ENCODE data around the gene NACA.
A peak's percentile ranks its signal among the peaks of the same experiment; 100 is the strongest.

NACA gene

GRCh38 chr12:56753566-56753965, 28.5 kb upstream of the NACA start:
- Histone ChIP-seq H3K4me1 (ENCODE audit: control insufficient read depth, insufficient read depth, low read length) (peaks cover 6% of the 10 kb centered on the region), H3K36me3 (ENCODE audit: control insufficient read depth in 2 of 2, insufficient read depth in 1 of 2, low read length in 2 of 2) (peaks cover 11 to 17% of the 10 kb centered on the region in 2 experiments), H3K27ac (ENCODE audit: extremely low read depth, low read depth, low read length) (no peak overlapping the region), H3K9me3 (ENCODE audit: control insufficient read depth, insufficient read depth, low read depth, low read length) (no peaks in the 10 kb centered on the region), H3K4me3 (ENCODE audit: low read depth, low read length) (no peak overlapping the region)
- TF ChIP-seq ZNF23 (tag by site-specific recombination; IDR thresholded peaks at IDR 0.05; ENCODE audit: borderline replicate concordance) = no peak
- TF ChIP-seq ZNF404 (tag by site-specific recombination; IDR thresholded peaks at IDR 0.05) = no peak
- TF ChIP-seq ZNF677 (tag by site-specific recombination; IDR thresholded peaks at IDR 0.05) = no peak
- TF ChIP-seq ZBTB44 (tag by site-specific recombination; IDR thresholded peaks at IDR 0.05) = no peak
- no peak for TF ChIP-seq ZSCAN4 (tag by site-specific recombination; IDR thresholded peaks at IDR 0.05)
- no peak for TF ChIP-seq KLF16 (tag by site-specific recombination; IDR thresholded peaks at IDR 0.05)
- TF ChIP-seq ZBTB1 (tag by site-specific recombination; IDR thresholded peaks at IDR 0.05) = no peak
- TF ChIP-seq YY2 (tag by site-specific recombination; IDR thresholded peaks at IDR 0.05) = no peak
- no peak for TF ChIP-seq ZNF624 (tag by site-specific recombination; IDR thresholded peaks at IDR 0.05)
- no peak for TF ChIP-seq ZNF561 (tag by site-specific recombination; IDR thresholded peaks at IDR 0.05; ENCODE audit: borderline replicate concordance)
- TF ChIP-seq ZNF707 (tag by site-specific recombination; IDR thresholded peaks at IDR 0.05) = no peak
- TF ChIP-seq ZBTB7A (tag by site-specific recombination; IDR thresholded peaks at IDR 0.05; ENCODE audit: low read depth) = no peak
- TF ChIP-seq REST (tag by site-specific recombination; IDR thresholded peaks at IDR 0.05) = no peak
- TF ChIP-seq KLF1 (tag by site-specific recombination; IDR thresholded peaks at IDR 0.05) = no peak
- ChIA-PET CTCF (interaction anchor here (0.6 to 10.4 kb wide), 7 partner anchors 11 to 358 kb away, joined by 3 to 117 read pairs (median 3); partner anchors contain the start of genes STAT6 and ZBTB39), POLR2A (interaction anchor here (0.6 kb wide), 2 partner anchors 19 to 490 kb away, joined by 3 read pairs; no protein-coding TSS in a partner anchor)

- ChIA-PET POLR2A (interaction anchor here (0.6 to 1.9 kb wide), 10 partner anchors 9 to 934 kb away, joined by 3 to 11 read pairs (median 4); partner anchors contain the start of genes NACA, ORMDL2, PTGES3 and SARNP), CTCF (interaction anchor here (0.7 to 10.4 kb wide), 5 partner anchors 115 to 363 kb away, joined by 3 to 117 read pairs (median 5); partner anchors contain the start of gene ZBTB39)
- H3K4me1 ChIP-seq (ENCODE audit: control insufficient read depth, insufficient read depth, low read length) = peaks cover 6% of the 10 kb centered on the region
- H3K4me3 ChIP-seq (ENCODE audit: low read depth, low read length) = peak within 1 kb of the TSS; percentile 83
- peaks cover 25 to 31% of the 10 kb centered on the region in 2 experiments for H3K36me3 ChIP-seq (ENCODE audit: control insufficient read depth in 2 of 2, insufficient read depth in 1 of 2, low read length in 2 of 2)
- peak within 1 kb of the TSS; percentile 80 for H3K27ac ChIP-seq (ENCODE audit: extremely low read depth, low read depth, low read length)
- H3K9me3 ChIP-seq (ENCODE audit: control insufficient read depth, insufficient read depth, low read depth, low read length) = no peaks in the 10 kb centered on the region
- TF ChIP-seq ZNF658 (tag by site-specific recombination; IDR thresholded peaks at IDR 0.05) = no peak
- no peak for TF ChIP-seq ZNF416 (tag by site-specific recombination; IDR thresholded peaks at IDR 0.05)
- TF ChIP-seq ZNF501 (tag by site-specific recombination; IDR thresholded peaks at IDR 0.05) = peak; percentile 67; the same call in 1 of the 2 replicates
- no peak for TF ChIP-seq ZNF280D (tag by site-specific recombination; IDR thresholded peaks at IDR 0.05)
- peak; percentile 87 for TF ChIP-seq EGR2 (tag by site-specific recombination; IDR thresholded peaks at IDR 0.05; ENCODE audit: low read depth)
- TF ChIP-seq HOXD13 (CRISPR knock-in tag; IDR thresholded peaks at IDR 0.05; ENCODE audit: borderline replicate concordance) = no peak
- peak; percentile 77 for TF ChIP-seq ZSCAN30 (tag by site-specific recombination; IDR thresholded peaks at IDR 0.05)
- peak; percentile 53 for TF ChIP-seq INSM2 (tag by site-specific recombination; IDR thresholded peaks at IDR 0.05)
Observed at GRCh38 chr12:56751712-56752598, 26.9 kb upstream of the NACA start, which contains the start of gene PRIM1. PRIM1 (minus strand) TSS chr12:56752323; CDS start chr12:56752298, 25 bp downstream.

All from HEK293 (cell line).